HPDE6-E6E7 (cell line): ENCODE measurements around the gene GAGE12D.
"Not testable (repeated sequence)": the region's sequence is repeated elsewhere in the genome, so short reads cannot be mapped to it uniquely, and the experiment has no call there.

Experiments
- DNase-seq: peaks from one replicate; pipeline ENCODE4 v3.0.0; 2011; ENCODE audit warnings: missing footprints; ENCODE audit errors: extremely low spot score

Gene GAGE12D

GRCh38 chrX:49541433-49541832, at the start of gene GAGE12D:
GAGE12D (plus strand) TSS chrX:49541733; CDS start chrX:49542888, 1,155 bp downstream.
- DNase-seq, result not testable (repeated sequence)

- not testable (repeated sequence) for DNase-seq
Observed at GRCh38 chrX:49531877-49532276, 9.7 kb upstream of the GAGE12D start, which contains the start of gene GAGE12C. GAGE12C (plus strand) TSS chrX:49532177; CDS start chrX:49533332, 1,155 bp downstream.

- not testable (repeated sequence) for DNase-seq
Observed at GRCh38 chrX:49550989-49551388, 9.5 kb downstream of the GAGE12D start, which contains the start of gene GAGE12E. GAGE12E (plus strand) TSS chrX:49551289; CDS start chrX:49552444, 1,155 bp downstream.

GRCh38 chrX:49560542-49560941, 19.0 kb downstream of the GAGE12D start, which contains the start of gene GAGE12F:
GAGE12F (plus strand) TSS chrX:49560842; CDS start chrX:49561997, 1,155 bp downstream.
- not testable (repeated sequence) for DNase-seq

- DNase-seq, result not testable (repeated sequence)
Observed at GRCh38 chrX:49568728-49569127, 27.2 kb downstream of the GAGE12D start.

GRCh38 chrX:49569152-49569551, 27.6 kb downstream of the GAGE12D start:
- DNase-seq, result not testable (repeated sequence)

- DNase-seq, result not testable (repeated sequence)
Observed at GRCh38 chrX:49570100-49570499, 28.6 kb downstream of the GAGE12D start, which contains the start of gene GAGE12G. GAGE12G (plus strand) TSS chrX:49570400; CDS start chrX:49571555, 1,155 bp downstream.

- not testable (repeated sequence) for DNase-seq
Observed at GRCh38 chrX:49579649-49580048, 38.1 kb downstream of the GAGE12D start, which contains the start of gene GAGE12H. GAGE12H (plus strand) TSS chrX:49579949; CDS start chrX:49581104, 1,155 bp downstream.

GRCh38 chrX:49589196-49589595, 47.7 kb downstream of the GAGE12D start, which contains the start of gene GAGE2A:
GAGE2A (plus strand) TSS chrX:49589496; CDS start chrX:49590651, 1,155 bp downstream.
- DNase-seq, result not testable (repeated sequence)

- DNase-seq, result not testable (repeated sequence)
Observed at GRCh38 chrX:49589769-49590478, 48.4 kb downstream of the GAGE12D start.

- not testable (repeated sequence) for DNase-seq
Observed at GRCh38 chrX:49590488-49590887, 49.0 kb downstream of the GAGE12D start.
